ENCODE data around the gene CDHR3. TPM values are rescaled to one million over a fixed set of nuclear protein-coding genes. Genes with fewer than 3 reads are reported as not detected.

Gene CDHR3
- total RNA-seq, 1 donor from 2014 or later, result 1.4 TPM

- Histone ChIP-seq H3F3A (ENCODE audit: low read depth) (no peaks in the 10 kb centered on the region), H3K79me2 (ENCODE audit: low read depth) (no peaks in the 10 kb centered on the region), H3K9ac (no peak overlapping the region), H3K4me1 (no peaks in the 10 kb centered on the region), H2AFZ (replicated peaks) (no peak overlapping the region), H3K27ac (no peak overlapping the region), H3K27me3 (no peaks in the 10 kb centered on the region), H3K4me2 (no peak overlapping the region), H3K9me3 (ENCODE audit: low read depth) (no peaks in the 10 kb centered on the region), H3K4me3 (no peak overlapping the region), H4K20me1 (ENCODE audit: low read depth) (no peaks in the 10 kb centered on the region), H3K36me3 (no peaks in the 10 kb centered on the region)
- Mint-ChIP-seq H3K27me3 (ENCODE audit: insufficient read depth, low read depth) (peaks cover 7% of the 10 kb centered on the region), H3K4me1 (peaks cover 20% of the 10 kb centered on the region), H3K9me3 (no peaks in the 10 kb centered on the region), H3K4me3 (no peak overlapping the region), H3K27ac (peak overlapping the region; percentile 79), H3K36me3 (no peaks in the 10 kb centered on the region)
- no peak for DNase-seq (ENCODE audit: low spot score)
- TF ChIP-seq EZH2phosphoT487 (IDR thresholded peaks at IDR 0.05), result no peak
- no peak for TF ChIP-seq CTCF (IDR thresholded peaks at IDR 0.05)
- TF ChIP-seq EZH2 (IDR thresholded peaks at IDR 0.05), result no peak
These were observed 21.5 kb upstream of the CDHR3 start for GRCh38 chr7:105941596-105941995.

DNA sequence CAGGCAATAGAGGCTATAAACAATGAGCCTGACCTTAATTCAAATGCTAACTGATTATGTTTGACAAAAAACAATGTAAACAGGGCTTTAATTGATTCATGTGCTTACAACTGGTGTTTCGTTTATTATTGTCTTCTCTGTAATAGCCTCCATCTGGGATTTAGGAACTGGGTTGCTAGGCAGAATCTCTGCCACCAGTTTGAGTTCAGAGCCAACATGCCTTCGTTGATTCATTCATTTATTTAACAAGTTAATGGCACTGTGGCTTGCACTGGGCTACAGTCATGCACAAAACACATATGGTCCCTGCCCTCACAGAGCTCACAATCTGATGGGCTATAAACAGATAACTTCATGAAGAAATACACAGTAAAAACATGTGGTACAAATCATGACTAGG, 19.6 kb upstream of the CDHR3 start:
- no peak overlapping the region for H3K27ac Mint-ChIP-seq
- DNase-seq (ENCODE audit: low spot score), result no peak
- no peaks in the 10 kb centered on the region for H3K9me3 Mint-ChIP-seq
- H3K9me3 ChIP-seq (ENCODE audit: low read depth), result no peaks in the 10 kb centered on the region
- H3K36me3 ChIP-seq, result no peaks in the 10 kb centered on the region
- no peaks in the 10 kb centered on the region for H3K36me3 Mint-ChIP-seq
- no peak overlapping the region for H2AFZ ChIP-seq (replicated peaks)
- H3K4me1 Mint-ChIP-seq, result peaks cover 20% of the 10 kb centered on the region
- no peak overlapping the region for H3K9ac ChIP-seq
- no peak overlapping the region for H3K4me3 ChIP-seq
- H3K79me2 ChIP-seq (ENCODE audit: low read depth), result no peaks in the 10 kb centered on the region
- no peak overlapping the region for H3K4me2 ChIP-seq
- H3K4me1 ChIP-seq, result no peaks in the 10 kb centered on the region
- no peaks in the 10 kb centered on the region for H3K27me3 ChIP-seq
- no peaks in the 10 kb centered on the region for H3F3A ChIP-seq (ENCODE audit: low read depth)
- TF ChIP-seq EZH2phosphoT487 (IDR thresholded peaks at IDR 0.05), result no peak
- TF ChIP-seq EZH2 (IDR thresholded peaks at IDR 0.05), result no peak
- TF ChIP-seq CTCF (IDR thresholded peaks at IDR 0.05), result no peak
- peaks cover 7% of the 10 kb centered on the region for H3K27me3 Mint-ChIP-seq (ENCODE audit: insufficient read depth, low read depth)
- no peak overlapping the region for H3K27ac ChIP-seq
- H3K4me3 Mint-ChIP-seq, result no peak overlapping the region
- H4K20me1 ChIP-seq (ENCODE audit: low read depth), result no peaks in the 10 kb centered on the region

GRCh38 chr7:105945848-105946247, 17.2 kb upstream of the CDHR3 start:
- TF ChIP-seq CTCF (IDR thresholded peaks at IDR 0.05) (no peak), EZH2 (IDR thresholded peaks at IDR 0.05) (no peak), EZH2phosphoT487 (IDR thresholded peaks at IDR 0.05) (no peak)
- no peaks in the 10 kb centered on the region for H4K20me1 ChIP-seq (ENCODE audit: low read depth)
- no peak overlapping the region for H3K4me3 ChIP-seq
- H3K27ac Mint-ChIP-seq, result no peak overlapping the region
- no peak overlapping the region for H3K27ac ChIP-seq
- no peaks in the 10 kb centered on the region for H3K36me3 ChIP-seq
- H3K9me3 ChIP-seq (ENCODE audit: low read depth), result peaks cover 1% of the 10 kb centered on the region
- no peaks in the 10 kb centered on the region for H3K36me3 Mint-ChIP-seq
- H2AFZ ChIP-seq (replicated peaks), result no peak overlapping the region
- H3K4me1 ChIP-seq, result no peaks in the 10 kb centered on the region
- no peaks in the 10 kb centered on the region for H3K27me3 ChIP-seq
- no peak overlapping the region for H3K9ac ChIP-seq
- H3K4me2 ChIP-seq, result no peak overlapping the region
- peaks cover 8% of the 10 kb centered on the region for H3K4me1 Mint-ChIP-seq
- H3F3A ChIP-seq (ENCODE audit: low read depth), result no peaks in the 10 kb centered on the region
- no peak for DNase-seq (ENCODE audit: low spot score)
- H3K9me3 Mint-ChIP-seq, result peaks cover 2% of the 10 kb centered on the region
- H3K79me2 ChIP-seq (ENCODE audit: low read depth), result no peaks in the 10 kb centered on the region
- peaks cover 7% of the 10 kb centered on the region for H3K27me3 Mint-ChIP-seq (ENCODE audit: insufficient read depth, low read depth)
- no peak overlapping the region for H3K4me3 Mint-ChIP-seq

All from neural progenitor cell (in vitro differentiated cells).